HG03066 (cell line): ENCODE data around the gene ZNF469.

Source experiments
- ATAC-seq: cut with Tn5 transposase; IDR thresholded peaks from one replicate; pipeline ENCODE4 v1.9.1; 2021; ENCODE audit warnings: low read depth; ENCODE audit not compliant: unreplicated experiment

Gene ZNF469

GRCh38 chr16:88390735-88391134, 8.0 kb downstream of the ZNF469 start:
- ATAC-seq, result no peak

- ATAC-seq, result no peak
These were observed 8.5 kb downstream of the ZNF469 start for GRCh38 chr16:88391144-88391850.

DNA sequence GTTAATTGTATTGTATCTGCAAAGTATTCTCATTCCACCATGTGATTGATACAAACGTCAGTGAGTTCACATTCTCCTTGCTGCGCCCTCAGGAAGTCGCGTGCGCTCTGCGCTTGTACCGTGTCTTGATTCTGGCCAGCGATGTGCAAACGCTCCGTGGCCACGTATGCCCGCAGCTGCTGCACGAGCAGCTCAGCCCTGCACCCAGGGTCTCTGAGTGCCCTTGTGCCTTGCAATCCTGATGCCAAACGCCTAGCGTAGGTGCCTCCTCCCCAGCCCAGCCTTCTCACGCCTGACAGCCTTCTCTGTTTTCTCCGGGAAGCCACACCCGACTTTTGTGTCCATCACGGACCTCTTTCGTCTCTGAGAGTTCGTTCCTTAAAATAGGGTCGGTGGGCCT, 9.4 kb downstream of the ZNF469 start:
- no peak for ATAC-seq

DNA sequence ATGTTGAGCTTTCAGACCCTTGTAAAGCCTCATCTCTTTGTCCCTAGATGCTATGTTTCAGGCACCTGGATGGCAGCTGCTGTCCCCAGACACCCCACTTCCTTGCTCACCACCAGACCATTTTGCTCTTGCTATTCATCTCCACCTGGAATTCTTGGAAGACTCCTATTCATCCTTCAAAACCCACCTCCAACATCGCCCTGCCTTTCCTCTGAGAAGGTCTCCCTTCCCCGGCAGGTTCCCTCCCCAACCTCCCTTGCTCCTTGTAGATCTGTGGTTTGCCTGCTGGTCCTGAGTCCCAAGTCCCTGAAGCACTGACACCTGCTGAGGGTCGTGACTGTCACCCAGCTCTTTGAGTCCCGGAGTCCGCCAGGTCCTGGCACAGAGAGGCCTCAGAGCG, 9.9 kb downstream of the ZNF469 start:
- no peak for ATAC-seq

- no peak for ATAC-seq
These were observed 10.3 kb downstream of the ZNF469 start for GRCh38 chr16:88393034-88393433.

- ATAC-seq, result no peak
These were observed 10.8 kb downstream of the ZNF469 start for GRCh38 chr16:88393571-88393970.

DNA sequence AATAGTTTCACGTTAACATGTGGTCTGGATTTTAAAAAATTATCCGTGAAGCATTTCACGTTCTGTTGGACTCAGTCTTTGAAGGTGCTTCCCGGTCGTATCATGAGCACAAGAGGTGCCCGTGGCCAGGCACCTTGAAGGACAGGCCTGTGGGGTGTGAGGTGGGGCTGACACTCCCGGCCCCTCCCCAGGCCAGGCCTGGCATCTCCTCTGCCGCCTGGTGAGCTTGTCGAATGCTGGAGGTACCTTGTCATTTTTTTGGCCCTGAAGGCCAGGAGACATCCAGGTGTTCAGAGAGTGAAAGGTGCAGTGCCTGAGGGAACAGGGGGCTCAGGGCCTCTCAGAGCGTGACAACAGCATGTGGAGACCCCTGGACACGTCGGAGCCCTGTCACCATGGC, 11.7 kb downstream of the ZNF469 start:
- no peak for ATAC-seq

DNA sequence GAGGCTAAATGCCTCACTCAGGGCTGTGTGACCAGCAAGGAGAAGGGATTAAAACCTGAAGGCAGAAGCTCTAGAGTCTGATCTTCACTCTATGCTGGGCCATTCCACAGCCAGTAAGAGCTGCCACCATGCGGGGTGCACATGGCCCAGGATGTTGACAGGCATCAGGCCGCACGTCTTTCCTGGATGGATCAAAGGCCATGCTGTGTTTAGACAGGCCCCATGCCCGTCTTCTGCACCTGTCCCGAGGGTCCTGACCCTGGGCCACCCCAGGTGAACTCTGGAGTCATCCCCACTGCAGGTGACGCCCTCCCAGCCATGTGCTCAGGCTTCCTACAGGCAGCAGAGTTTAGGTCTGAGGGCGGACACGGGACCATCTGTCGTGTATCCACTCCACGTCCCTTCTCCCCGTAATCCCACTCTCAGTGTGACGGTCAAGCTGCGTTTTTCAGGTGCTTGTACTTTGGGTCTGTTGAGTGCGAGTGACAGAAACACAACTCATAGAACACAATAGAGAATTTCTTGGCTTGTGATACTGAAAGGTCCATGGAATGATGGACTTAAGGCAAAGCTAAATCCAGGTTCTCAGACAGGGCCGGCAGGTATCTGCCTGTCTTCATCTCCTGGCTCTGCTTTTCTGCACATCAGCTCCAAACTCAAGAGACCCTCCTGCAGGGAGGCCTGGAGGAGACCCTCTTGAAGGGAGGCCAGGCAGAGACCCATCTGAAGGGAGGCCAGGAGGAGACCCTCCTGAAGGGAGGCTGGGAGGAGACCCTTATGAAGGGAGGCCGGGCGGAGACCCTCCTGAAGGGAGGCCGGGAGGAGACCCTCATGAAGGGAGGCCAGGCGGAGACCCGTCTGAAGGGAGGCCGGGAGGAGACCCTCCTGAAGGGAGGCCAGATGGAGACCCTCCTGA, 13.2 kb downstream of the ZNF469 start:
- no peak for ATAC-seq

DNA sequence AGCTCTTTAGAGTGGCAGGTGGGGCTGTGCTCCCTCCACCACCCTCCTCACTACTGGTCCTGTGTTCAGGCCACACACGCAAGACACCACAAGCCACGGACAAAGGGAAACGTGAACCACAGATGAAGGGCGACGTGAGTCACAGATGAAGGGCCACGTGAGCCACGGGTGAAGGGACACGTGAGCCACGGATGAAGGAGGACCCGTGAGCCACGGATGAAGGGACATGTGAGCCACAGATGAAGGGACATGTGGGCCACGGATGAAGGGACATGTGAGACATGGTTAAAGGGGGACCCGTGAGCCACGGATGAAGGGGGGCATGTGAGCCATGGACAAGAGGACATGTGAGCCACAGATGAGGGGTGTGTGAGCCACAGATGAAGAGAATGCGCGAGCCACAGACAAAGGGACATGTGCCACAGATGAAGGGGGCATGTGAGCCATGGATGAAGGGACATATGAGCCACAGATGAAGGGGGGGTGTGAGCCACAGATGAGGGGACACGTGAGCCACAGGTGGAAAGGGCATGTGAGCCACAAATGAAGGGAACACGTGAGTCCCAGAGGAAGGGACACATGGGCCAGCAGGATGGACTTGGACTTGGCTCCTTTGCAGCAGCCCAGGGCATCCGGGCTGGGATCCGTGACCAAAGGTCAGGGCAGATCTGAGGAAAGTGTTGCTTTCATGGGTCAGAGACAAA, 15.6 kb downstream of the ZNF469 start:
- ATAC-seq, result no peak

GRCh38 chr16:88398874-88399178, 16.1 kb downstream of the ZNF469 start:
- ATAC-seq, result no peak

DNA sequence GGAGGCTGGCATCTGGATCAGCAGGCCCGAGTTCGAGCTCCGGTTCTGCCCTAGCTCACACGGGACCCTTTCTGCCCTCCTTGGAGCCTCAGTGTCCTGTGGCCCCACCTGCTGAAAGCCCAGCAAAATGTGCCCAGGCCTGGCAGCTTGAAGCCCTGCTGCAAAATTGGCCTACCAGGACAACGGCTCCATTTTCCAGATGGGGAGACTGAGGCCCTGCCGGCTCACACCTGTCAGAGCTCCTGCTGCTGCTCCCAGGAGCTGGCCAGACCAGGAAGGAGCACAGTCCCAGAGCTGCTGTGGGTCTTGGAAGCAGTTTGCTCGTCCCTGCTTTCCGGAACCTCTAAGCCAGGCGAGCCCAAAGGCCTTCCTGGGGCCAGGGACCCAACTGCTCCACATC, 17.4 kb downstream of the ZNF469 start:
- no peak for ATAC-seq

GRCh38 chr16:88401604-88402246, 19.0 kb downstream of the ZNF469 start:
- ATAC-seq, result no peak

DNA sequence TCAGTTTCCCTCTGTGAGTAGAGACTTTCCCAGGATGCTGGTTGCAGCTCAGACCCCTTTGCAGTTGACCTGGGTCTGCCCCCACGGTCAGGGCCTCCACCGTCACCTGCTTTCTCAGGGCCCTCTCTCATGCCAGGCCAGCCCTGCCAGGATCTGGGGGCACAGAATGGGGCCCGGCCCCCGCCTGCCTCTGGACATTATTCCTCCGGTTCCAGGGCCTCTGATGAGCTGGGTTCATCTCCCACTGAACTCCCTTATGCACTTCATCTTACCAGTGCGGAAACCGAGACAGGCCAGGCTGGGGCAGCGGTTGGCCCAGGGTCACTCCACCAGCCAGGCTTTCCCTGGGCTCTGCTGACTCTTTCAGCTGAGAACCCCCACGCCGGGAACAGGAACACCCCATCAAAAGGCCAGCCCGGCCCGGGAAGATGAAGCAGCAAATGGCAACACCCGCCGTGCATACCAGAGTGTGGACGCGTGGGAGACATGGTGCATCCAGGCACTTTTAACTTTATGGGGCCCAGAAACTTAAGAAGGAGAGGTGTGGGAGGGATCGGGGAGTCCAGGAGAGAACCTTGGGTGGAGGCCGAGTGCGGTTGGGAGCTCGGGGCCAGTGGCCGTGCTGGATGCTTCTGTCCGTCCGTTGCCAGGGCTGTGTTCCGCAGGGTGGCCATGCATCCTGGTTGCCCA, 19.9 kb downstream of the ZNF469 start:
- no peak for ATAC-seq

DNA sequence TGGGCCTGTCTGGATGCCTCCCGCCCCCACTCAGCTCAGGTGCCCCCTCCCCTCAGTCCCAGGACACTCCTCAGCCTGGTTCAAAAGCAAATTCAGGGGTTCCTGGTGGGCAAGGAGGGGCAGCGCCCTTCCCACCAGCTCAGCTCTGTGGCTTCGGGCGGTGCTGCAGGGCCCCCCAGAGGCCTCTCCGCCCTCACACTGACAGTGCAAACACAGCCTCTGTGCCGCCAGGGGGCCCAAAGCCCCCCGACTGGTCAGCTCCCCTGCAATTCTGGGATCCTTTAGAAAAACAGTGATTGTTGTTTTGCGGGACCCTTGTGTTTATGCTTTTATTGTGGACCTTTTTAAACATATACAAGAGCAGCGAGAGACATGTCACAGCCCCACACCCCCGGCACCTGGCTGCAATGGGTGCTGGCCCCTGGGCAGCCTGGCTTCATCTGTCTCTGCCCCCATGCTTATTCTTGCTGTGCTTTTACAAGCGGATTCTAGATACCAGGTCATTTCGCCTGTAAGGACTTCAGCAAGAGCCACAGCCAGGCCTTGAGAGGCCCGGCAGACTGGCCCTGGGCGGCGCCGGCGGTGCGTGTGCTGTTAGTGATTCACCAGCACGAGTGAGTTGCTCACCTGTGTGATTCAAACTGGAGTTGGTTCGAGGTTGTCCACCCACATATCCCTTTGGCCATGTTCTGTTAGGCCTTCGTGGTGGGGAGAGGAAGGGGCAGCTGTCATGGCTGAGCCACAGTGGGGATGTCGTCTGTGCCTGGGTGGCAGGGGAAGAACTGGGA, 21.2 kb downstream of the ZNF469 start:
- ATAC-seq, result no peak

DNA sequence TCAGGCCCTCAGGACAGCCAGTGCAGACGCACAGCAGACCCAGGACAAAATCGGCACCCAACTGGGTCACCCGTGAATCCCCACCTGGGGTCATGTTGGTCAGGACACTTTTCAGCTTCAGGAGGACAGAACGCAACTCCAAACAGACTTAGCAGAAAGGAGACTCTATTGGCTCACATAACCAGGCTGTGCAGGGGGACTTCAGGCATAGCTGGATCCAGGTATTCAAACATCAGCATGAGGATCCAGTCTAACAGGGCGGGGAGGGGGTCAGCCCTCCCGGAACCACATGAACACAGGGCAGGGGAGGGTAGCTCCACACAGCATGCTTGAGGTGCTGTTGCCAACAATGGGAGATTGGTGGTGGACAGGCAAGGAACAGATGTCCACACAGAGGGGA, 22.0 kb downstream of the ZNF469 start:
- ATAC-seq, result no peak

GRCh38 chr16:88405216-88406060, 22.7 kb downstream of the ZNF469 start:
- no peak for ATAC-seq

- no peak for ATAC-seq
These were observed 23.6 kb downstream of the ZNF469 start for GRCh38 chr16:88406096-88407041.

DNA sequence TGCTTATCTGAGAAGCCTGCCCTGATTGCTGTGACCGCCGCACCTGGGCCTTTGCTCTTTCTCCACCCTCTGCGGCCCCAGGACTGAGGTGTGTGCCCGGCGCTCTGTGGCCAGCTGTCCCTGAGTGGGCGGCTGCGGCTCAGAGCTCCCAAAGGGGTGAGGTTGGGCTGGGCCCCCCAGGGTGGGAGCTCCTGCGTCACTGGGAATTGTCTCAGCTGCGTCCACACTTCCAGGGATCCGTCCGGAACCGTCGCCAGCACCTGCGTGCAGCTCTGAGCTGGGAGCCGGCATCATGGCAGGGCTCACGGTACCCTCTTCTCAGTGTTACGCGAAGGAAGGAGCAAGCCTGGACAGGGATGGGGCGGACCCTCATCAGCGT, 24.3 kb downstream of the ZNF469 start:
- ATAC-seq, result no peak
